Measurements from ENCODE around the gene GIMAP5.

GIMAP5 gene

GRCh38 chr7:150737265-150738055 is at the start of gene GIMAP5:
TSS of gene GIMAP5 (plus strand) at chr7:150737418. CDS start at chr7:150740885, 3,467 bp downstream.
- no peak for TF ChIP-seq CTCF (IDR thresholded peaks at IDR 0.05; ENCODE audit: low read depth, low read length)
- DNase-seq (ENCODE audit: extremely low read depth, low read depth): no peak

- no peak for TF ChIP-seq CTCF (IDR thresholded peaks at IDR 0.05; ENCODE audit: low read depth, low read length)
- no peak for DNase-seq (ENCODE audit: extremely low read depth, low read depth)
Measured at GRCh38 chr7:150688630-150689029, 48.6 kb upstream of the GIMAP5 start.

DNA sequence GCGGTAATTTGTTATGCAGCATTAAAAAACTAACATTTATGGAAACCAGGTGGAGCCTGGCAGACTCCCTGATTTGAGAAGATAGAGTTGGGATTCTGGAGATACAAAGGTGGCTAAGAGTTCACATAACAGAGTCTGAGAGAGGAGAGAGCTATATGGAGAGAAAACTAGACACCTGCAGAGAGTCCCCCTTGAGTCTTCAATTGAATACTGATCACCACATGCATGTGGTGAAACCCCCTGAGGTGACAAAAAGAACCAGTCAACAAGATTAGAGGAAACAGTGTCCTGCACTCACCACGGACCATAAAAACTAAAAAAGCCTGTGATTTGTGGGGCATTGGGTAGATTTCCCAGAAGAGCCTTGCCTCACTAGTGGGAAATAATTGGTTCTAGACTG is 41.6 kb upstream of the GIMAP5 start:
- TF ChIP-seq CTCF (IDR thresholded peaks at IDR 0.05; ENCODE audit: low read depth, low read length): no peak
- DNase-seq (ENCODE audit: extremely low read depth, low read depth): no peak

- TF ChIP-seq CTCF (IDR thresholded peaks at IDR 0.05; ENCODE audit: low read depth, low read length): no peak
- no peak for DNase-seq (ENCODE audit: extremely low read depth, low read depth)
Measured at GRCh38 chr7:150703209-150703608, 34.0 kb upstream of the GIMAP5 start.

GRCh38 chr7:150715293-150715692 is 21.9 kb upstream of the GIMAP5 start:
- DNase-seq (ENCODE audit: extremely low read depth, low read depth): no peak
- TF ChIP-seq CTCF (IDR thresholded peaks at IDR 0.05; ENCODE audit: low read depth, low read length): no peak

DNA sequence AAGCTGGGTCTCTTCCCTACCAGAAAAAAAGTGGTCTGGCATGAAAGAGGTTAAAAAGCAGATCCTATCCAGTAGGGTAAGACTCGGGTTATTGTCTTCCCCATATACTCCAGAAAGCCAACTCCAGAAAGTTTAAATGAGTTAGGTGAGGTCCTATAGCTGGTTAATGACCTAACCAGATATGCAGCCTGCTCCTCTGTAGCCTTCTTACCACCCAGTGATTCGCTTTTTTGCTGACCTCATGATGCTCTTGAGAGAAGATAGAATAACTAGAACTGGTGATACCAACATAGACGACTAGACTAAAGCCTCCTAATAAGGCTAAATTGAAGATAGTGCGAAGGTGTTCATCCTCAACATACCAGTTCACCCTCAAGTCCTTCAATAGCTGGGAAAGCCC is 21.5 kb upstream of the GIMAP5 start:
- DNase-seq (ENCODE audit: extremely low read depth, low read depth): no peak
- TF ChIP-seq CTCF (IDR thresholded peaks at IDR 0.05; ENCODE audit: low read depth, low read length): no peak

DNA sequence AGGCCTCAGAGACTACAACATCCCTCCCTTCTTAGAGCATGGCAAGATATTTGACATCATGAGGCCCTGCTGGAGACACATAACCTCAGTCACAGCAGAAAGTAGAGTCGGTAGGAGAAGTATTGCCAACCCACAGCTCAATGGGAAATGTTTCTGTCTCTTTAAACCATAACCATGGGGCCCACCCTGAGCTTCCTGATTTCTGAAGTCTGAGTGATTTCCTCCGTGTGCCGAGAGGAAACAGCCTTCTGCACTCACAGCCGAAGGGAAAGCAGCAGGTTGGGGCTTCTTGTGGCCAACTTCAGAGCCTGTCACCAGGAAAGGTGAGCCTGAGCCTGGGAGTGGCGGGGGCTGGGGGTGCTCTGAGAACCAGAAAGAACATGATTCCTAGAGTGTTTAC is 20.9 kb upstream of the GIMAP5 start, which contains the start of gene GIMAP1:
TSS of gene GIMAP1 (plus strand) at position 246 of the 400 bp plus-strand sequence. CDS start 2,435 bp downstream, outside the sequence.
- no peak for DNase-seq (ENCODE audit: extremely low read depth, low read depth)
- no peak for TF ChIP-seq CTCF (IDR thresholded peaks at IDR 0.05; ENCODE audit: low read depth, low read length)
